MM.1S (cell line): ENCODE results near the gene SCUBE1.

Experiments
- EZH2 ChIP-seq: fragments of 300-600 bp; sonication (generic); optimal IDR thresholded peaks from 2 replicates; pipeline ENCODE3; 2017; ENCODE audit warnings: low read depth, mild to moderate bottlenecking, antibody characterized with exemption, low read length, mixed read lengths
- EZH2phosphoT487 ChIP-seq: fragments of 300-600 bp; sonication (generic); IDR thresholded peaks from 2 replicates; pipeline ENCODE4 v1.6.1; 2018; ENCODE audit warnings: antibody characterized with exemption, low read length
- TF ChIP-seq, protein P1 (sequence below): fragments of 300-600 bp; sonication (generic); IDR thresholded peaks from 2 replicates; pipeline ENCODE4 v1.5.1; 2016; ENCODE audit warnings: antibody characterized with exemption, low read length, mixed read lengths

GRCh38 chr22:43267981-43268660 is 75.1 kb downstream of the SCUBE1 start:
- TF ChIP-seq EZH2phosphoT487 (no peak), EZH2 (no peak)
- TF ChIP-seq, protein P1, sequence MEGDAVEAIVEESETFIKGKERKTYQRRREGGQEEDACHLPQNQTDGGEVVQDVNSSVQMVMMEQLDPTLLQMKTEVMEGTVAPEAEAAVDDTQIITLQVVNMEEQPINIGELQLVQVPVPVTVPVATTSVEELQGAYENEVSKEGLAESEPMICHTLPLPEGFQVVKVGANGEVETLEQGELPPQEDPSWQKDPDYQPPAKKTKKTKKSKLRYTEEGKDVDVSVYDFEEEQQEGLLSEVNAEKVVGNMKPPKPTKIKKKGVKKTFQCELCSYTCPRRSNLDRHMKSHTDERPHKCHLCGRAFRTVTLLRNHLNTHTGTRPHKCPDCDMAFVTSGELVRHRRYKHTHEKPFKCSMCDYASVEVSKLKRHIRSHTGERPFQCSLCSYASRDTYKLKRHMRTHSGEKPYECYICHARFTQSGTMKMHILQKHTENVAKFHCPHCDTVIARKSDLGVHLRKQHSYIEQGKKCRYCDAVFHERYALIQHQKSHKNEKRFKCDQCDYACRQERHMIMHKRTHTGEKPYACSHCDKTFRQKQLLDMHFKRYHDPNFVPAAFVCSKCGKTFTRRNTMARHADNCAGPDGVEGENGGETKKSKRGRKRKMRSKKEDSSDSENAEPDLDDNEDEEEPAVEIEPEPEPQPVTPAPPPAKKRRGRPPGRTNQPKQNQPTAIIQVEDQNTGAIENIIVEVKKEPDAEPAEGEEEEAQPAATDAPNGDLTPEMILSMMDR = no peak
